Right hindlimb (tissue), 1 donor: ENCODE data around the gene C4BPB.

Source experiments
- DNase-seq: peaks from one replicate; pipeline ENCODE4 v3.0.0-alpha.2; 2018

The C4BPB gene

GRCh38 chr1:207088161-207088560 lies 499 bp upstream of the C4BPB start:
- DNase-seq: no peak

DNA sequence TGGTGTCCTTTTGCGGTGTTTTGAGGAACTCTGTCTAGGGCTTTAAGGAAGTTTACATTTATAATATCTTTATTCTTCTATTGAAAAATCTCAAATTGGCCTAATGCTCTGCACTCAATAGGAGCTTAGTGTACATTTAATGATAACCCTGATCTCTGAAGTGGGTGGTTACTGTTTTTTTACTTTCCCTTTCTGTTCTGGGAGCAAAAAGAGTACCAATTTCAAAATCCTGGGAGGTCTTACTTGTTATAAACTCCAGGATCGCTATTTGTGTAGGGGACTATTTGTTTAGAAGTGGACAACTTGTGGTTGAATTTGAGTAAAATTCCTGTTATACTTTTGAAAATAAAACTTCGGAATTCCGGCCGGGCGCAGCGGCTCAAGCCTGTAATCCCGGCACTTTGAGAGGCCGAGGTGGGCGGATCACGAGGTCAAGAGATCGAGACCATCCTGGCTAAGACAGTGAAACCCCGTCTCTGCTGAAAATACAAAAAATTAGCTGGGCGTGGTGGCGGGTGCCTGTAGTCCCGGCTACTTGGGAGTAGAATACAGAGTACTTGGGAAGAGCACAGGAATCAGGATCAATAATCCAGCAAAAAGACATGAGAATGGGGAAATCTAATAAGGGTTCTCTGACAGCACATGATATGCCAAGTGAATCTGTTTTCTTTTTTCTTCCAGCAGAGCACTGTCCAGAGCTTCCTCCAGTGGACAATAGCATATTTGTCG lies 1.1 kb downstream of the C4BPB start:
- no peak for DNase-seq

DNA sequence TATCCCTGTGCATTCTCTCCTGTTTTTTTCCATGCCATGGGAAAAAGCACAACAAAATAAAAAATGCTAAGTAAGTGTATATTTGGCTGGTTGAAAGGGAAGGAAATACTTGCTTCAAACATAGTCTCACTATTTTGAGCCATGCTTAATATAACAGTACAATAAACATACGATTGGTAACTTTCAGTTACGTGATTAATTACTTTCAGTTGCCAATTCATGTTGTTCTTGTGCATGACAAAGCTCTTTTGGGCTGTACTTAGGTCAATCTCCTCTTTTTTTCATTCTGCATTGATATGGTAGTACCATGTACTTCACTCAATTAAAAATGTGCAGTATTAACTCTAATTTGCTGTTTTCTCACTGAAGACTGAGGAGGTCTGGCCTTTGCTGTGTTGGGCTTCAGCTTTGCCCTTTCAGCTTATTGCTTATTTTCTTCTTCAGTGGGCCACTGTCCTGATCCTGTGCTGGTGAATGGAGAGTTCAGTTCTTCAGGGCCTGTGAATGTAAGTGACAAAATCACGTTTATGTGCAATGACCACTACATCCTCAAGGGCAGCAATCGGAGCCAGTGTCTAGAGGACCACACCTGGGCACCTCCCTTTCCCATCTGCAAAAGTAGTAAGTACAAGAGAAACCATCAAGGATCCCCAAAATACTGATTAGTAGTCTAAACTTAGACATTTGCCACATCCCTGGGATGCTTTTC lies 2.7 kb downstream of the C4BPB start:
- DNase-seq: no peak

DNA sequence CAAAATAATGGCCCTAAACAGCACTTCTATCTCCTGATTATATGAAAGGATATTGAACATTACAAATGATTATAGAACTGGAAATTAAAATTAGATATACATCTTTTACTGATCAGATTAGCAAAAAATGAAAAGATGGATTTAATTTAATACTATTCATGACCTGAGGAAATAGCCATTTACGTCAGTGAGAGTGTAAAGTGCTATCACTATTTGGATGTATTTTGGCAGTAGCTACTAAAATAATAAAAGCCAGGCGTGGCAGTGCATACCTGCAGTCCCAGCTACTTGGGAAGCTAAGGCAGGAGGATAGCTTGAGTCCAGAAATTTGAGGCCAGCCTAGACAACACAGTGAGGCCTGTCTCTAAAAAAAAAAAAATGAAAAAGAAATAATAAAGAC lies 5.3 kb downstream of the C4BPB start:
- no peak for DNase-seq

DNA sequence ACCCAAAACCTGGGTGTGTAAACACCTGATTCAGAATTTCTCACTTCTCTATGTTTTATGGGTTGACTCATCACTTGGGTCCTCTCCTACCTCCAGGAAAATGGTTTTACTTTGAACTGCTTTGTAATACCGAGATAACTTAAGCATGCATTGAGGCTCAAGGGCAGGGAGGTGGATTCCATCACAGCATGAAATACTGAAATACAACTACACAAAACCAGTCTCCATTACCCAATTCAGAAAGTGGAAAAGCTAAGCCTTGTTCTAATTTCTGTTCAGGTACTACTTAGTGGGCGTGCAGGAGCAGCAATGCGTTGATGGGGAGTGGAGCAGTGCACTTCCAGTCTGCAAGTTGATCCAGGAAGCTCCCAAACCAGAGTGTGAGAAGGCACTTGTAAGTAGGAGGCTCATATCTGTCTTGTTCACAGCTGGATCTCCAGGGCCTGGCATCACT lies 9.2 kb downstream of the C4BPB start:
- DNase-seq: no peak

DNA sequence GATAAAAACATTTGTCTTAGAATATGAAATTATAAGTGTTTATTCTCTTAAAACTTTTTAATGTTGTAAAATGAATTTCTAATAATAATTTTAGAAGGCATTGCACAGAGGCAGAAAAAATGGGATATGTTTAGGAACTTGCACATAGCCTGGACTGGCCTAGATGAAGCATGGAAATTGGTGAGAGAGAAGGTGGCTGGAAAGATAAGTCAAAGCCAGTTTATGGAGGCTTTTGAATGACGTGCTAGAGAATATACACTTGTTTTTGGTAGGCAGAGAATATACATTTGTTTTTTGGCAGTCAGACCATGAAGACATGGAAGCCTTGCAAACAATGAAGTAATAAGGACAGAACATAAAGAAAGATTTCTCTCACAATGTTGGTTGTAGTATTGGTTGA lies 13.1 kb downstream of the C4BPB start:
- DNase-seq: no peak

- DNase-seq: no peak
Measured at GRCh38 chr1:207102146-207102545, 13.5 kb downstream of the C4BPB start.

DNA sequence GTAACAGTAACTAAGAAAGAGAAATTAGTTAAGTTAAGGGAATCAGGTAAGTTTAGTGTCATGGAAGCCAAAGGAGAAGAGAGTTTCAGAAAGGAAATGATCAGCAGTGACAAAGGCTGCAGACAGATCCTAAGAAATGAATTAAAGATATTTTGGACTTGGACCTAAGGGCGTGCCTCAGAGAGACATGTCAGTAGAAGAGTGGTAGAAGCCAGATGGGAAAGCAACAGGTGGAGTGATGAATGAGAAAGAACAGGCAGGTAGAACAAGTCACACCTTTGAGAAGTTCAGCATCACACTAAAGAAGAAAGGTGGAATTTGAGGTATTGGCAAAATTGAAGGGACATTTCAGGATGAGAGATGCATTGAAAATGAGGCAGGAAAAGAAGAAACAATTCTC lies 14.0 kb downstream of the C4BPB start:
- no peak for DNase-seq

DNA sequence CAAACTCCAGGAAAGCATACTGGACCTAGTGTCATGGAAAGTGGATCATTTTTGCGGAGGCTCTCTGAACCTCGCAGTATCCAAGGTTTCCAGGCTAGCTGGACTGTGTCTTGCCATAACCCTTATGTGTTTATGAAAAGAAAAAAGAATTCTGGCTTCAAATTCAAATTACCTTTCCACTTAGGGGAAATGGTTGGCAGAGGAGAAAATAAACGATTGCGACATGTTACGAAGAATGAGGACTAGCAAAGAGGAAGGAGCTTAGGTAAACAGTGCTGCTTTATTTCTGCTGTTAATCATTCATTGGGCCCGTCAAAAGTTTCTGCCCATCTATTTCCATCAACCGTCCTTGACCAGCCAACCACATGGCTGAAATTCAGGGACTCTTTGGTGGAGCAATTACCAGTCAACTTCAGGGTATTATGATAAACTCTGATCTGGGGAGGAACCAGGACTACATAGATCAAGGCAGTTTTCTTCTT lies 15.3 kb downstream of the C4BPB start, which contains the start of gene C4BPA:
Gene C4BPA (plus strand): TSS at position 342 of the 482 bp plus-strand sequence. CDS start 8,793 bp downstream, outside the sequence.
- no peak for DNase-seq

DNA sequence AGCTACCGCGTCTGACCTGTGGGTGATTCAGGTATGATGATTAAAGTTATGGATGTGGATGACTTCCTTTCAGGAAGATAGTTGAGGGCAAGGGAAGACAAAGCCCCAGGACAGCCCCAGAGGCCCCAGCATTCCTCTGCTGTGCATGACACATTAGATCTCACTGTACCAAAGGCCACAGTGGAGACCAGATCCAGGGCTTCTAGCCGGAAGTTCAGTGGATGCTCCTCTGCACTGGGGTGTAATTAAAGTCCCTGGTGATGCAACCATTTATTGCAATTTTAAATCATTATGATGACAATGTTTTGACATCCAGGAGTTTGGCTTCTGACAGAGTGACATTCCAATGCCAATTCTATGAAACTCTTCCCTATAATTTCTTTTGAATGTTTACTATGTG lies 20.3 kb downstream of the C4BPB start:
- DNase-seq: no peak

DNA sequence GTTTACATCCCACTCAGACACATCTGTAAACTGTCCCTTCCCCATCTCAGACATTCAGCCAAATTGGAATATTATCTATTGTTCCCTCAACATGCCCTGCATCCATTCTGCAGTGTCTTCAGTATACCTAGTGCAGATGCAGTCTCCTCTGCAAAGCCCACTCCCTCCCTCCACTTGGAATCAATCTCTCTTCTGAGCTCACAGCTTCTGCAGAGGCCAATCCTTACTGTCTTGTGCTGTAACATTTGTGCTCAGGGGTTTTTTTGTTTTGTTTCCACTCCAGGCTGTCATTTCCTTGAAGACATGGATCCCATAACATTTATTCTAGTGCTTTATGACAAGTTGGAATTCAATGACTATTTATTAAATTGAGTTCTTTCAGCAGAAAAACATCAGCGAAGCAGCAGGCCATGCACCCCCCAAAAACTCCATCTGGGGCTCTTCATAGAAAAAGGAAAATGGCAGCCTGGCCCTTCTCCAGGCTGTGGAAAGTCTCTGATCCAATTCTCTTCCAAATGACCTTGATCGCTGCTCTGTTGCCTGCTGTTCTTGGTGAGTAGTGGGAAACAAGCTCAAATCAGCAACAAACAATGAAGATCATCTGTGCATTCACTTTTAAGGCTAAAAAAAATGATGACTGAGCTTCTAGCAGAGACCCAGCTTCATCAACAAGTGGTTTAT lies 24.1 kb downstream of the C4BPB start:
- DNase-seq: no peak

DNA sequence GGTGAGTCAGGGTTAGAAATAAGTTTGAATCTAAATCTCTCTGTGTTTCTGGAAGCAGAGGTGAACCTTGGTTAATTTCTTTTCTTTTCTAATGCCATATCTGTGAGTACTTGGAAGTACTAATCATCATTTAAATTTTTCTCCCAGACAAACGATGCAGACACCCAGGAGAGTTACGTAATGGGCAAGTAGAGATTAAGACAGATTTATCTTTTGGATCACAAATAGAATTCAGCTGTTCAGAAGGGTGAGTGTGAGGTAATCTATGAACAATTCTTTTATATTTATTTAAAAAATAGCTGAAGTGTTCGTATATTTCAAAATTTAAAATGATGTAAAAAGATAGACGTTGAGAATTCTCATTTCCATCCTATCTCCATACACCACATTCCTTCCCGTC lies 26.6 kb downstream of the C4BPB start:
- DNase-seq: no peak

- DNase-seq: no peak
Measured at GRCh38 chr1:207124389-207124788, 35.7 kb downstream of the C4BPB start.

- no peak for DNase-seq
Measured at GRCh38 chr1:207128336-207128921, 39.8 kb downstream of the C4BPB start.

GRCh38 chr1:207129053-207129452 lies 40.4 kb downstream of the C4BPB start:
- no peak for DNase-seq

GRCh38 chr1:207130252-207131036 lies 41.8 kb downstream of the C4BPB start:
- DNase-seq: no peak

- DNase-seq: no peak
Measured at GRCh38 chr1:207131163-207131562, 42.5 kb downstream of the C4BPB start.

DNA sequence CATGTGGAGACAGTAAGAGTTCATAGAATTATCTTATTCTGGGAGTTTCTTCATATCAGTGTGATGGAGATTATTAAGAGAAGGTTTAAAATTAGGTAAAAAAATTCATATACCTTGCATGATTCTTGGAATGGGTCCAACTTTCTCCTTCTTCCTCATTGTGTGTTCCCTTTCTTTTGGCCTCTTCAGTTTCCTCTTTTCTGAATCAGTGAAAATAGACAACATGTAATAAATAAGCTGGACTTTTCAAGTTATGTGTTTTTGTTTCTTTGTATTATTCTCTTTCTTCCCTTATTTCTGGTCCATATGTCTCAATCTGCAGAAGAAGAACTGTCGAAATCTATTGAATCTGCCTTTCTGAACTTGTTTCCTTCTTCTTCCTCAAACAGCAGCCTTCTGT lies 45.9 kb downstream of the C4BPB start:
- no peak for DNase-seq

DNA sequence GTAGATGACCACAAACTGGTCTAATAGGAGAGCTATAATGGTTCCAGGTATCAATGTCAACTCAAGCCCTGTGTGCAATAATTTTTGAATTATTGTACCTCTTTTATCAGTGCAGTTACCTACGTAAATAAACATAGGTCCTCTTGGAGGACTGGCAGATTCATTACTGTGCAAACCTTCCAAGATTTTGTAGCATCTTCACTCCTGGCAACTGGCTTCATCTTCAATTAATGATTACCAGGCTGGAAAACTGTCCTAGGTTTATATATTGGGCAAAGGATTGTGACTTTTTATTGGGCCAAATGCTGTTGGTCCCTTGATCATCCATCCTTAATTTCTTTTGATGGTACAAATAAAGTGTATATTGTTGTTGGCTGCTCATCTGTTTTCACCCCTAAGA lies 51.0 kb downstream of the C4BPB start:
- no peak for DNase-seq

- DNase-seq: no peak
Measured at GRCh38 chr1:207140536-207140935, 51.9 kb downstream of the C4BPB start.

GRCh38 chr1:207145401-207146058 lies 56.9 kb downstream of the C4BPB start:
- DNase-seq: no peak
